C4-2B (cell line): ENCODE data around the gene RPP40.

Experiments
- ZFX ChIP-seq: fragments of 450-650 bp; IDR thresholded peaks from 2 replicates; pipeline ENCODE4 v1.6.1; 2017
- TF ChIP-seq, protein P1 (sequence below): fragments of 450-650 bp; conservative IDR thresholded peaks from 2 replicates; pipeline ENCODE4 v1.5.1; 2017; ENCODE audit warnings: mild to moderate bottlenecking

DNA sequence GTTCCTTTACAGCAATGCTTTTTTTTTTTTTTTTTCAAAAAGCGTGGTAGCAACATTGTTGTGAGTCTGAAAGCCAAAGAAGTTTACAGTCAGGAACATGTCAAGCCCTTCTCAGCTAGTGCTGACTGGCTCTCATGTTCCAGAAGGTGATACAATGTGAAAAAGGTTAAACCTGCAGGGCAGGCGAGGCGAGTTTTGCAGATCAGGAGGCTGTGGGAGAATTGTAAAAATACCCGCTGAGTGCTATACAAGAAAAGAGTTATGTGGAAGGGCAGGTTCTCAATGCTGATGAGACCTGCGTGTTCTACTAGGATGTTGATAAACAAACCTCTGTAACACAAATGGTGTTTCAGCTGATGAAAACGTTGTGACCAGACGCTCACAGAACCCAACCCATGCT lies 30.9 kb upstream of the RPP40 start:
- TF ChIP-seq, protein P1, sequence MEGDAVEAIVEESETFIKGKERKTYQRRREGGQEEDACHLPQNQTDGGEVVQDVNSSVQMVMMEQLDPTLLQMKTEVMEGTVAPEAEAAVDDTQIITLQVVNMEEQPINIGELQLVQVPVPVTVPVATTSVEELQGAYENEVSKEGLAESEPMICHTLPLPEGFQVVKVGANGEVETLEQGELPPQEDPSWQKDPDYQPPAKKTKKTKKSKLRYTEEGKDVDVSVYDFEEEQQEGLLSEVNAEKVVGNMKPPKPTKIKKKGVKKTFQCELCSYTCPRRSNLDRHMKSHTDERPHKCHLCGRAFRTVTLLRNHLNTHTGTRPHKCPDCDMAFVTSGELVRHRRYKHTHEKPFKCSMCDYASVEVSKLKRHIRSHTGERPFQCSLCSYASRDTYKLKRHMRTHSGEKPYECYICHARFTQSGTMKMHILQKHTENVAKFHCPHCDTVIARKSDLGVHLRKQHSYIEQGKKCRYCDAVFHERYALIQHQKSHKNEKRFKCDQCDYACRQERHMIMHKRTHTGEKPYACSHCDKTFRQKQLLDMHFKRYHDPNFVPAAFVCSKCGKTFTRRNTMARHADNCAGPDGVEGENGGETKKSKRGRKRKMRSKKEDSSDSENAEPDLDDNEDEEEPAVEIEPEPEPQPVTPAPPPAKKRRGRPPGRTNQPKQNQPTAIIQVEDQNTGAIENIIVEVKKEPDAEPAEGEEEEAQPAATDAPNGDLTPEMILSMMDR = no peak
- no peak for TF ChIP-seq ZFX
